DND-41 (cell line): Measurements from ENCODE around the gene FIG4.

ENCODE experiments used
- ATAC-seq: fragments of 200-7000 bp; cut with Tn5 transposase; 3 replicates; pipeline ENCODE4 v1.9.1; 2021; ENCODE audit warnings: low read depth; ENCODE audit not compliant: insufficient read depth
- DNase-seq: peaks from one replicate; pipeline ENCODE4 v3.0.0-alpha.2; 2020
- H2AFZ ChIP-seq: 2 replicates; pipeline ENCODE4 v1.6.0; 2012; ENCODE audit warnings: low read depth, low read length
- H3K27ac ChIP-seq: 2 replicates; pipeline ENCODE4 v1.5.1; 2012; ENCODE audit warnings: low read length, inconsistent platforms
- H3K27me3 ChIP-seq: fragments of 200-600 bp; sonication (generic); 2 replicates; pipeline ENCODE4 v1.6.0; 2012; ENCODE audit warnings: low read length, mild to moderate bottlenecking, inconsistent platforms; ENCODE audit not compliant: insufficient read depth, poor library complexity
- H3K36me3 ChIP-seq: 2 replicates; pipeline ENCODE4 v1.5.1; 2012; ENCODE audit warnings: low read length, inconsistent platforms; ENCODE audit not compliant: insufficient read depth
- H3K4me1 ChIP-seq: 2 replicates; pipeline ENCODE4 v1.5.1; 2012; ENCODE audit warnings: mild to moderate bottlenecking, low read length; ENCODE audit not compliant: insufficient read depth
- H3K4me2 ChIP-seq: 2 replicates; pipeline ENCODE4 v1.6.0; 2012; ENCODE audit warnings: mild to moderate bottlenecking, moderate library complexity, low read length, inconsistent platforms; ENCODE audit not compliant: insufficient read depth
- H3K4me3 ChIP-seq, 2 experiments: fragments of 200-600 bp in 1 of 2; shearing (Covaris generic) in 1 of 2; 2 replicates each; pipeline ENCODE4 v1.5.1; 2012 to 2016; ENCODE audit warnings: inconsistent platforms in 2 of 2, low read length in 2 of 2, mild to moderate bottlenecking in 2 of 2, low read depth in 1 of 2, moderate library complexity in 1 of 2
- H3K79me2 ChIP-seq: 2 replicates; pipeline ENCODE4 v1.6.0; 2012; ENCODE audit warnings: low read length, inconsistent platforms; ENCODE audit not compliant: insufficient read depth
- H3K9ac ChIP-seq: 2 replicates; pipeline ENCODE4 v1.6.0; 2012; ENCODE audit warnings: low read depth, mild to moderate bottlenecking, inconsistent platforms, low read length, moderate library complexity
- H3K9me3 ChIP-seq: 2 replicates; pipeline ENCODE4 v1.5.1; 2012; ENCODE audit warnings: low read length, moderate library complexity, mild to moderate bottlenecking, inconsistent platforms; ENCODE audit not compliant: insufficient read depth, severe bottlenecking
- H4K20me1 ChIP-seq: 2 replicates; pipeline ENCODE4 v1.6.0; 2012; ENCODE audit warnings: low read length; ENCODE audit not compliant: insufficient read depth
- CTCF ChIP-seq: IDR thresholded peaks from 2 replicates; pipeline ENCODE4 v1.5.1; 2012; ENCODE audit warnings: borderline replicate concordance, low read length, moderate library complexity, mild to moderate bottlenecking; ENCODE audit not compliant: poor library complexity, severe bottlenecking; ENCODE audit errors: extremely low read depth
- EZH2 ChIP-seq: IDR thresholded peaks from 3 replicates; pipeline ENCODE4 v1.6.1; 2012; ENCODE audit warnings: borderline replicate concordance, low read depth, mild to moderate bottlenecking, moderate library complexity, low read length, inconsistent platforms; ENCODE audit not compliant: severe bottlenecking

FIG4 gene

GRCh38 chr6:109736273-109737025 lies 45.4 kb downstream of the FIG4 start:
- no peak overlapping the region for H2AFZ ChIP-seq
- no peak overlapping the region for H3K27ac ChIP-seq
- H3K36me3 ChIP-seq, result peaks cover 6% of the 10 kb centered on the region; the same call in 1 of the 2 replicates
- DNase-seq (no peak), ATAC-seq (no peak)
- no peaks in the 10 kb centered on the region for H3K27me3 ChIP-seq
- H3K9me3 ChIP-seq, result no peaks in the 10 kb centered on the region
- TF ChIP-seq CTCF (no peak), EZH2 (no peak)
- H3K79me2 ChIP-seq, result no peaks in the 10 kb centered on the region
- no peak overlapping the region for H3K4me3 ChIP-seq
- H4K20me1 ChIP-seq, result no peaks in the 10 kb centered on the region
- H3K4me1 ChIP-seq, result no peaks in the 10 kb centered on the region
- no peak overlapping the region for H3K4me2 ChIP-seq
- no peak overlapping the region for H3K9ac ChIP-seq

GRCh38 chr6:109738255-109738654 lies 47.2 kb downstream of the FIG4 start:
- Histone ChIP-seq H3K4me2 (no peak overlapping the region), H3K9ac (no peak overlapping the region), H3K9me3 (no peaks in the 10 kb centered on the region), H3K4me1 (no peaks in the 10 kb centered on the region), H4K20me1 (no peaks in the 10 kb centered on the region), H3K79me2 (no peaks in the 10 kb centered on the region), H3K36me3 (peaks cover 6% of the 10 kb centered on the region; the same call in 1 of the 2 replicates), H3K27me3 (no peaks in the 10 kb centered on the region), H2AFZ (no peak overlapping the region), H3K27ac (no peak overlapping the region), H3K4me3 (no peak overlapping the region)
- no peak for DNase-seq
- no peak for TF ChIP-seq CTCF
- no peak for TF ChIP-seq EZH2
- ATAC-seq, result no peak

- no peak for TF ChIP-seq EZH2
- TF ChIP-seq CTCF, result no peak
- Histone ChIP-seq H3K79me2 (no peaks in the 10 kb centered on the region), H3K4me2 (no peak overlapping the region), H3K4me3 (no peak overlapping the region), H3K27me3 (no peaks in the 10 kb centered on the region), H4K20me1 (no peaks in the 10 kb centered on the region), H3K9me3 (no peaks in the 10 kb centered on the region), H2AFZ (no peak overlapping the region), H3K9ac (no peak overlapping the region), H3K27ac (no peak overlapping the region), H3K36me3 (peaks cover 6% of the 10 kb centered on the region; the same call in 1 of the 2 replicates), H3K4me1 (no peaks in the 10 kb centered on the region)
- no peak for DNase-seq
- ATAC-seq, result no peak
Measured at GRCh38 chr6:109738667-109739066, 47.6 kb downstream of the FIG4 start.
